ENCODE data around the gene GALNT10. TPM values are rescaled to one million over a fixed set of nuclear protein-coding genes. Genes with fewer than 3 reads are reported as not detected.

Gene GALNT10
- total and polyA plus RNA-seq, 2 experiments from 2014 or later, result 3.2 to 12.9 TPM

- no peak overlapping the region for H3K27ac Mint-ChIP-seq
- H3K4me3 Mint-ChIP-seq, result no peak overlapping the region
- H3K27me3 Mint-ChIP-seq (ENCODE audit: insufficient read depth, low read depth, poor library complexity), result no peaks in the 10 kb centered on the region
- H3K9me3 Mint-ChIP-seq, result no peaks in the 10 kb centered on the region
- H2AFZ ChIP-seq, result no peak overlapping the region
- H3K36me3 ChIP-seq (ENCODE audit: insufficient read depth), result no peaks in the 10 kb centered on the region
- H3K27me3 ChIP-seq (ENCODE audit: insufficient read depth), result no peaks in the 10 kb centered on the region
- H3K9me2 ChIP-seq (ENCODE audit: insufficient read depth), result no peaks in the 10 kb centered on the region; the same call in 1 of the 2 replicates
- H3K4me1 Mint-ChIP-seq, result peaks cover 4% of the 10 kb centered on the region; the same call in 2 of the 3 replicates
- no peak overlapping the region for H3K27ac ChIP-seq (ENCODE audit: low read depth)
- H4K20me1 ChIP-seq (replicated peaks; ENCODE audit: insufficient read depth), result no peaks in the 10 kb centered on the region
- ATAC-seq (no peak), DNase-seq (ENCODE audit: low spot score) (no peak)
- TF ChIP-seq ZNF331 (CRISPR knock-in tag; IDR thresholded peaks at IDR 0.05; ENCODE audit: low read depth), result no peak
- TF ChIP-seq POLR2AphosphoS5 (IDR thresholded peaks at IDR 0.05; ENCODE audit: low read depth), result no peak
- TF ChIP-seq, protein P1, sequence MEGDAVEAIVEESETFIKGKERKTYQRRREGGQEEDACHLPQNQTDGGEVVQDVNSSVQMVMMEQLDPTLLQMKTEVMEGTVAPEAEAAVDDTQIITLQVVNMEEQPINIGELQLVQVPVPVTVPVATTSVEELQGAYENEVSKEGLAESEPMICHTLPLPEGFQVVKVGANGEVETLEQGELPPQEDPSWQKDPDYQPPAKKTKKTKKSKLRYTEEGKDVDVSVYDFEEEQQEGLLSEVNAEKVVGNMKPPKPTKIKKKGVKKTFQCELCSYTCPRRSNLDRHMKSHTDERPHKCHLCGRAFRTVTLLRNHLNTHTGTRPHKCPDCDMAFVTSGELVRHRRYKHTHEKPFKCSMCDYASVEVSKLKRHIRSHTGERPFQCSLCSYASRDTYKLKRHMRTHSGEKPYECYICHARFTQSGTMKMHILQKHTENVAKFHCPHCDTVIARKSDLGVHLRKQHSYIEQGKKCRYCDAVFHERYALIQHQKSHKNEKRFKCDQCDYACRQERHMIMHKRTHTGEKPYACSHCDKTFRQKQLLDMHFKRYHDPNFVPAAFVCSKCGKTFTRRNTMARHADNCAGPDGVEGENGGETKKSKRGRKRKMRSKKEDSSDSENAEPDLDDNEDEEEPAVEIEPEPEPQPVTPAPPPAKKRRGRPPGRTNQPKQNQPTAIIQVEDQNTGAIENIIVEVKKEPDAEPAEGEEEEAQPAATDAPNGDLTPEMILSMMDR (conservative IDR thresholded peaks at IDR 0.05; ENCODE audit: low read depth in 2 of 2), result no peak
- H3F3A ChIP-seq (replicated peaks; ENCODE audit: low read depth), result no peaks in the 10 kb centered on the region
- H3K4me1 ChIP-seq (ENCODE audit: insufficient read depth), result no peaks in the 10 kb centered on the region
- no peak overlapping the region for H3K4me2 ChIP-seq
- no peaks in the 10 kb centered on the region for H3K36me3 Mint-ChIP-seq (ENCODE audit: low read depth)
- no peaks in the 10 kb centered on the region for H3K79me2 ChIP-seq (replicated peaks; ENCODE audit: insufficient read depth)
- no peak overlapping the region for H3K4me3 ChIP-seq
These were observed 105.0 kb downstream of the GALNT10 start for GRCh38 chr5:154295551-154295950.

GRCh38 chr5:154296525-154297159 lies 106.1 kb downstream of the GALNT10 start:
- Histone ChIP-seq H3F3A (replicated peaks; ENCODE audit: low read depth) (no peaks in the 10 kb centered on the region), H3K9me2 (ENCODE audit: insufficient read depth) (no peaks in the 10 kb centered on the region; the same call in 1 of the 2 replicates), H2AFZ (no peak overlapping the region), H3K27me3 (ENCODE audit: insufficient read depth) (no peaks in the 10 kb centered on the region), H3K27ac (ENCODE audit: low read depth) (no peak overlapping the region), H3K4me2 (no peak overlapping the region), H3K4me1 (ENCODE audit: insufficient read depth) (no peaks in the 10 kb centered on the region), H3K36me3 (ENCODE audit: insufficient read depth) (no peaks in the 10 kb centered on the region), H3K79me2 (replicated peaks; ENCODE audit: insufficient read depth) (no peaks in the 10 kb centered on the region), H3K4me3 (no peak overlapping the region), H4K20me1 (replicated peaks; ENCODE audit: insufficient read depth) (no peaks in the 10 kb centered on the region)
- H3K9me3 Mint-ChIP-seq, result no peaks in the 10 kb centered on the region
- H3K4me3 Mint-ChIP-seq, result no peak overlapping the region
- H3K4me1 Mint-ChIP-seq, result peaks cover 4% of the 10 kb centered on the region; the same call in 2 of the 3 replicates
- no peaks in the 10 kb centered on the region for H3K27me3 Mint-ChIP-seq (ENCODE audit: insufficient read depth, low read depth, poor library complexity)
- TF ChIP-seq JUNB (IDR thresholded peaks at IDR 0.05; ENCODE audit: unreplicated experiment) (no peak), ZNF331 (CRISPR knock-in tag; IDR thresholded peaks at IDR 0.05; ENCODE audit: low read depth) (no peak), ZNF114 (CRISPR knock-in tag; IDR thresholded peaks at IDR 0.05) (no peak), CREB1 (CRISPR knock-in tag; IDR thresholded peaks at IDR 0.05; ENCODE audit: low read depth) (no peak), ETS1 (IDR thresholded peaks at IDR 0.05) (no peak)
- TF ChIP-seq, protein P1 (conservative IDR thresholded peaks at IDR 0.05; ENCODE audit: low read depth in 2 of 2), result no peak
- H3K27ac Mint-ChIP-seq, result no peak overlapping the region
- DNase-seq (ENCODE audit: low spot score) (no peak), ATAC-seq (no peak)
- H3K36me3 Mint-ChIP-seq (ENCODE audit: low read depth), result no peaks in the 10 kb centered on the region

Data from GM23338 (cell line).